Tibial artery (tissue), 4 donors: ENCODE data around the gene DCUN1D4.

Experiments used
- DNase-seq, 2 donors: peaks; one replicate each; pipeline ENCODE4 v3.0.0-alpha.2; 2019
- H3K27ac ChIP-seq, 2 donors: fragments of 200-600 bp; sonication (generic) in 1 of 2; 1 replicate in 1 of 2; 2 replicates in 1 of 2; pipeline ENCODE4 v1.5.1; 2018 to 2019; ENCODE audit warnings: mild to moderate bottlenecking in 1 of 2
- H3K27me3 ChIP-seq, 2 donors: fragments of 200-600 bp; sonication (generic) in 1 of 2; one replicate each; pipeline versions ENCODE4 v1.5.1 to v1.6.0; 2016 to 2019
- H3K36me3 ChIP-seq, 3 donors: fragments of 200-600 bp; sonication (generic) in 2 of 3; one replicate each; pipeline ENCODE4 v1.5.1; 2016 to 2019; ENCODE audit warnings: mild to moderate bottlenecking in 2 of 3
- H3K4me1 ChIP-seq, 4 donors: fragments of 200-600 bp; sonication (generic) in 2 of 4; 1 replicate in 3 of 4; 2 replicates in 1 of 4; pipeline ENCODE4 v1.5.1; 2016 to 2019
- H3K4me3 ChIP-seq, 2 donors: fragments of 200-600 bp; sonication (generic) in 1 of 2; 1 replicate in 1 of 2; 2 replicates in 1 of 2; pipeline ENCODE4 v1.5.1; 2018 to 2019; ENCODE audit warnings: mild to moderate bottlenecking in 2 of 2
- H3K9me3 ChIP-seq, 3 donors: fragments of 200-600 bp; sonication (generic) in 1 of 3; one replicate each; pipeline ENCODE4 v1.5.1; 2016 to 2019
- intact Hi-C: fragments of 100-400 bp; cut with DNase I; formaldehyde crosslinking; loops from one replicate; pipeline ENCODE4 v1.15.0; 2023; ENCODE audit warnings: low total_unique reads
- TF ChIP-seq, protein P1 (sequence below), 2 experiments: fragments of 200-600 bp in 1 of 2; fragments of 450-650 bp in 1 of 2; IDR thresholded peaks; one replicate each; pipeline ENCODE4 v1.5.1; 2017 to 2019; ENCODE audit warnings: antibody characterized with exemption in 2 of 2, mild to moderate bottlenecking in 1 of 2, moderate library complexity in 1 of 2

Gene DCUN1D4

GRCh38 chr4:51872283-51872997 lies 29.5 kb downstream of the DCUN1D4 start:
- no peak for DNase-seq
- H3K27me3 ChIP-seq, result no peaks in the 10 kb centered on the region
- no peak overlapping the region for H3K27ac ChIP-seq
- H3K9me3 ChIP-seq, result no peaks in the 10 kb centered on the region
- H3K4me3 ChIP-seq, result no peak overlapping the region
- TF ChIP-seq, protein P1, sequence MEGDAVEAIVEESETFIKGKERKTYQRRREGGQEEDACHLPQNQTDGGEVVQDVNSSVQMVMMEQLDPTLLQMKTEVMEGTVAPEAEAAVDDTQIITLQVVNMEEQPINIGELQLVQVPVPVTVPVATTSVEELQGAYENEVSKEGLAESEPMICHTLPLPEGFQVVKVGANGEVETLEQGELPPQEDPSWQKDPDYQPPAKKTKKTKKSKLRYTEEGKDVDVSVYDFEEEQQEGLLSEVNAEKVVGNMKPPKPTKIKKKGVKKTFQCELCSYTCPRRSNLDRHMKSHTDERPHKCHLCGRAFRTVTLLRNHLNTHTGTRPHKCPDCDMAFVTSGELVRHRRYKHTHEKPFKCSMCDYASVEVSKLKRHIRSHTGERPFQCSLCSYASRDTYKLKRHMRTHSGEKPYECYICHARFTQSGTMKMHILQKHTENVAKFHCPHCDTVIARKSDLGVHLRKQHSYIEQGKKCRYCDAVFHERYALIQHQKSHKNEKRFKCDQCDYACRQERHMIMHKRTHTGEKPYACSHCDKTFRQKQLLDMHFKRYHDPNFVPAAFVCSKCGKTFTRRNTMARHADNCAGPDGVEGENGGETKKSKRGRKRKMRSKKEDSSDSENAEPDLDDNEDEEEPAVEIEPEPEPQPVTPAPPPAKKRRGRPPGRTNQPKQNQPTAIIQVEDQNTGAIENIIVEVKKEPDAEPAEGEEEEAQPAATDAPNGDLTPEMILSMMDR (IDR thresholded peaks at IDR 0.05), result no peak
- intact Hi-C loops, result no loop called here
- peaks cover 52 to 72% (median 71%) of the 10 kb centered on the region in 3 donors for H3K36me3 ChIP-seq
- no peaks in the 10 kb centered on the region for H3K4me1 ChIP-seq

GRCh38 chr4:51874551-51874950 lies 31.6 kb downstream of the DCUN1D4 start:
- H3K27me3 ChIP-seq, result no peaks in the 10 kb centered on the region
- no peak overlapping the region for H3K27ac ChIP-seq
- H3K36me3 ChIP-seq, result peaks cover 58 to 77% (median 70%) of the 10 kb centered on the region in 3 donors
- TF ChIP-seq, protein P1 (IDR thresholded peaks at IDR 0.05), result no peak
- no peaks in the 10 kb centered on the region for H3K4me1 ChIP-seq
- DNase-seq, result no peak
- H3K4me3 ChIP-seq, result no peak overlapping the region
- H3K9me3 ChIP-seq, result no peaks in the 10 kb centered on the region
- intact Hi-C loops, result no loop called here

DNA sequence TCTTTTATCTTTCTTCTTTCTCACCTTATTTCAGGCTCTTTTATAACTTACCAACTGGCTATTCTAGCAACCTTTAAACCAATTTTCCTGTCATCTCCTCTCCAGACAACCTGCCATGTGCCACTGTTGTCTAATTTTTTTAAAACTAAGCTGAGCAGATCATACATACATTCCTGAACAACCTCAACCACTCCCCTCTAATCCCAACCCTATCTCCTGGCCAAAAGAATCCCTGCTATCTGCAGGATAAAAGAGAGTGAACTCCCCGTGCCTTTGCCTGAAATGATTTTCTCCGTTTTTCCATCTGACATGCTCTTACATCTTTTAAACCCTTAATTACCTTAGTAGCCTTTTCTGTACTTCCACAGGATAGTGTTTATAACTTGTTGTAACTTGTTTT lies 35.5 kb downstream of the DCUN1D4 start:
- DNase-seq, result no peak
- Histone ChIP-seq H3K27me3 (no peaks in the 10 kb centered on the region), H3K36me3 (peaks cover 47 to 70% (median 63%) of the 10 kb centered on the region in 3 donors), H3K4me1 (peaks cover 0 to 3% (median 0%) of the 10 kb centered on the region in 4 donors), H3K4me3 (no peak overlapping the region), H3K9me3 (no peaks in the 10 kb centered on the region), H3K27ac (no peak overlapping the region)
- TF ChIP-seq, protein P1 (IDR thresholded peaks at IDR 0.05), result no peak
- intact Hi-C loops, result no loop called here

DNA sequence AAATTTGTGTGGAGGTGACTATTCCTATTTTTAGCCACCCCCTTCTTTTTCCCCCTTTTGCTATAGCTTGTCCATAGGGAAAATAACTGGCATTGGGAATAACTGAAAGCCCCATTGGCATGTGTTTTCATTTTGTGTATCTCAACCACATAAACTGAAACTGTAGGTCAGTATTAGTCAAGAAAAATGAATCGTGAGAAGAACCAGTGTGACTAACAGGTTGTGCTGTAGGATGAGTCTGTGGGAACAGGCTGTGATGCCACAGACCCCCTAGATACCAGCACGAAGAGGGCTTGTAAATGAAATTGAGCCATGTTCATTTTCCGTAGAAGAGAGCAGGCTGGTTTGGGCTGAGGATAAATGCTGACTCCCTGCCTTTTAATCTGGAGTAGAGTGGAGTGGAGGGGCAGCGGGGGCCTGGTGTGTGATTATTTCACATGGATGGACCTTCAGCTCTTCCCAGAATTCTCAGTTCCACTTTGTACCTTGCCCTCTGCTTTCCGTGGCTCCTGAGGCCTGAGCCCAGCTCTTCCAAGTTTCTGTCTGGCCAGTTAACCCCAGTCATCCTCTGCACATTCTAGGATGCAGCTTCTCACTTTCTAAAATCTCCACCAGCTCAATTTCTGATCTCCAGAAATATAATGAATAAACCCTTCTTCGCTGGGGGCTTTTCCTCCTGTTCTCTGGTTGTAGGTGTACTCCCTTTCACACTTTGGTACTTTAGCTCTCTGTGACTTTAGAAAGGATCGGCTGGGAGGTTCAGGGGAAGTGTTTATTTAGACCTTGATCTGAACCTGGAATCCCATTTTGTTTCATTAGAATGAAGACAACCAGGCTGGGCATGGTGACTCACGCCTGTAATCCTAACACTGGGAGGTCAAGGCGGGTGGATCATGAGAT lies 37.3 kb downstream of the DCUN1D4 start:
- intact Hi-C loops, result no loop called here

DNA sequence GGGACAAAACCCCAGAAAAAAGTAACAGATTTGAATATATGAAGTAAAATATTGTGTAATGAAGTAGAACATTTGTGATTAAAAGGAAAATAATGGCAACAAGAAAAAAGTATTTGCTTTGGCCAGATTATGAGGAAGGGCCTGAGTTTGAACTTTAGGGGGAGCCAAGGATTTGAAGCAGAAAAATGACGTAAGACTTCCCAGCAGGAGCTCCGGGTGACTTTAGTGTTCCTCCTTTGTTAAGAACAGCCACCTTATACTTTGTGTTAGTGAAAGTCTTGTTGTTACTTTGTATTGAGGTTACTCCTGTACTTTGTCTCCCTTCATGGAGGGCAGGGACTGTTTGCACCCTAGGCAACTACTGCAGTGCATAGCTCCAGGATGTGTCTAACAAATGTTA lies 41.1 kb downstream of the DCUN1D4 start:
- Histone ChIP-seq H3K27me3 (no peaks in the 10 kb centered on the region), H3K4me3 (no peak overlapping the region), H3K27ac (no peak overlapping the region), H3K9me3 (no peaks in the 10 kb centered on the region), H3K36me3 (peaks cover 31 to 51% (median 38%) of the 10 kb centered on the region in 3 donors), H3K4me1 (peaks cover 0 to 13% (median 0%) of the 10 kb centered on the region in 4 donors)
- no peak for DNase-seq
- intact Hi-C loops, result no loop called here
- TF ChIP-seq, protein P1 (IDR thresholded peaks at IDR 0.05), result no peak

More for the DNA sequence above, 37.3 kb downstream of the DCUN1D4 start:
- Histone ChIP-seq H3K27ac (no peak overlapping the region), H3K4me1 (peaks cover 0 to 13% (median 0%) of the 10 kb centered on the region in 4 donors), H3K36me3 (peaks cover 36 to 52% (median 47%) of the 10 kb centered on the region in 3 donors), H3K4me3 (no peak overlapping the region), H3K27me3 (no peaks in the 10 kb centered on the region), H3K9me3 (no peaks in the 10 kb centered on the region)
- DNase-seq, result no peak
- TF ChIP-seq, protein P1 (IDR thresholded peaks at IDR 0.05), result no peak
